Measurements from ENCODE around the gene BLOC1S5.
"Not testable (repeated sequence)": the region's sequence is repeated elsewhere in the genome, so short reads cannot be mapped to it uniquely, and the experiment has no call there.

Gene BLOC1S5

DNA sequence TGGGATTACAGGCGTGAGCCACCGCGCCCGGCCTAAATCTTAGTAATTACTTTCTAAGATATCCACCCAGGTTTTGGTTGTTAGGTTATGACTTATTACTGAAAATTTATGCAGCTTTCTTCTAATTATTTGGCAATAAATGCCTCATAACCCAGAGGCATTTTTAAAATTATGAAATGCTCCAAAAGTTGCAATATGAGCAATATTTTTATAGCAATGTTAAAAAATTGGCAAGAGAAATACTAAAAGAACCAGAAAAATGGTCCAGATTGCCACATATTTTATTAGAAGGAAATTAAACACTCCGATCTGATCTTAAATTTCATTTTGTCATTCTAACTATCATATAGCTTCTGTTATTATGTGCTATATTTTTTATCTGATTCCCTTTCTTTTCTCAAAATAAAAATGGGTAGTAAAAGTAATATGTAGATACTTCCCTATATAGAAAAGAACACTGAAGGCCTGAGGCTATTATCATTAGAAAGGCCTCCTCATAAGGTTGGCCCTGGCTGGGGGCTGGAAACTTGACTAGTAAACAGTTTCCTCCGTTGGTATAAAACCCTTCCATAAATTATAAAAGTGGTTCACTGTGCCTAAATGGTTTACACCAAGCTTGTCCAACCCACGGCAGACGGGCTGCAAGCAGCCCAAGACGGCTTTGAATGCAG, 22.1 kb downstream of the BLOC1S5 start:
- no peak for DNase-seq (ENCODE audit: low read depth)

- DNase-seq (ENCODE audit: low read depth) = not testable (repeated sequence)
Measured at GRCh38 chr6:8034107-8034506, 30.1 kb downstream of the BLOC1S5 start.

- DNase-seq (ENCODE audit: low read depth) = no peak
Measured at GRCh38 chr6:8030920-8031319, 33.3 kb downstream of the BLOC1S5 start.

DNA sequence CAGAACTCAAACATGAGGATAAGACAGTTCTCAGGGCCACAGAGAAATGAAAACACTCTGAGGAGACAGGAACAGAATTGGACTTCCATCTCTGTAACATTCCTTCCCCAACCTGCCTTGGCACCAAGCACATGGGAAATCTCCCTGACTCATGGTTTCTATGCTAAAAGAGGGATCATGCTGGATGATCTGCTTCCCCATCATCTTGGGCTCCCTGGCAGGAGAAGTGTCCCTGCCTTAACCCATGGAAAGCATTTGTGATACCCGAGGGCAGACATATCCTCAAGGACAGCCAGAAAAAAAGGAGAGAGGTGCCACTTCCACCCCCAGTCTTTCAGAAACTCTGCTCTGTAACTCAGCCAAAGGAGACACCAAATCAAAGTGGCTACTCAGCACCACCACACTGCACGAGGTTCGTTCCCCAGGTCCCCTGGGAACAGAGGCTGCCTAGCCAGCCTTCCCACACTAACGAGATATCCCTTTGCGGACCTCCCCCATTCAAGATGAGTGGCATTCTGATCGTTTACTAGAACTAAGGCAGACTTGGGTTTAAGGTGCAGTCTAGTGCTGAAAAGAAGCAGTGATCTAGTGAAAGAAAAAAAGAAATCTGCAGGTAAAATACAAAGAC, 34.8 kb downstream of the BLOC1S5 start:
- DNase-seq (ENCODE audit: low read depth) = no peak

GRCh38 chr6:8027965-8028651, 36.1 kb downstream of the BLOC1S5 start:
- DNase-seq (ENCODE audit: low read depth) = no peak

GRCh38 chr6:8026800-8027199, 37.4 kb downstream of the BLOC1S5 start:
- no peak for DNase-seq (ENCODE audit: low read depth)

DNA sequence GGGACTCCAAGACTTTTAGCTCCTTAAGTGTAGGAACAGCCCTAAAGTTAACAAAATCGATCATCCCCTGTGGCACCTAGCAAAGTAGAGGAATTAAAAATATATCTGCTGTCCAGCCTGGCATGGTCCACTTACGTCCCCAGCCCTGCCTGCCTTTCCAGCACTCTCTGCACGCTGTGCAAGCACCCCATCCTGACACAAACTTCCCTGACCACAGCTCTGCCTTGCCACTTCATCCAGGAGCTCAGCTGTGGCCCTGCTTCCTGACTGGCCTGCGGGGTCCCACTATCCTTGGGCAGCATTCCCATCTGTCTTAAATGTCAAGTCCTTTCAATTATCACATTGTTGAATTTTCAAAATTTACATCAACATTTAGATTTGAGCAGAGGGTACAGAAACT, 39.0 kb downstream of the BLOC1S5 start:
- no peak for DNase-seq (ENCODE audit: low read depth)

DNA sequence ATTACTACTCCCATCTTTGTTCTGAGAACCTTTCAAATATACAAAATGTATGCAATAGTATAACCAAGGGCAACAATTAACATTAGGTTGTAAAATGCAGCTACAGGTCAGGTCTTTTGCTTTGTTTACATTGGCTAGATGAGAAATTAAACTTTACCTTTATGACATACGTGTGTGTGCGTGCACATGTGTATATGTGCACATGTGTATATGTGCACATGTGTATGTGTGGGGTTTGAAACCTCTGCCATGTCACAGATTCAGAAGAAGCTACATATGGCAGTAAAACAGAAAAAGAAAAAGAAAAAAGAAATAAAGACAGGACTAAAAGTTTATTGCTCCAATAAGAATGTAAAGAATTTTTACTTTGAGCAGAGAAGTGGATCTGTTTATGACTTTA, 40.6 kb downstream of the BLOC1S5 start:
- DNase-seq (ENCODE audit: low read depth) = no peak

GRCh38 chr6:8020083-8020482, 44.1 kb downstream of the BLOC1S5 start:
- DNase-seq (ENCODE audit: low read depth) = no peak

- no peak for DNase-seq (ENCODE audit: low read depth)
Measured at GRCh38 chr6:8017705-8018104, 46.5 kb downstream of the BLOC1S5 start.

DNA sequence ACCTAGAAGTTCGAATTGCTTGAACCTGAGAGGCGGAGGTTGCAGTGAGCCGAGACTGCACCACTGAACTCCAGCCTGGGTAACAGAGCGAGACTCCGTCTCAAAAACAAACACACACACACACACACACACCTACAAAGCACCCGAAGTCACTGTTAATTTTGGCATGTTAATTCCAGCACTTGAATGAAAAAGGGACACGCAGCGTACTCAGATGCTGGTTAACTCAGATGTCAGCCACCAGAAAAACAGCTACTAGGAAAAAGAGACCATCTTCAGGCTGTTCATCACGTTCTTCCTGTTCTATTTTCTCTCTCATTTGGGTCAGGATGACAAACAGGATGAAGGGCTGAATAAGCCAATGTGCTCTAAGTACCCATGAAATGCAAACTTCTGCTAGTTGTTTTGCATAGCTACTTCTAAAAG, 46.9 kb downstream of the BLOC1S5 start:
- no peak for DNase-seq (ENCODE audit: low read depth)

DNA sequence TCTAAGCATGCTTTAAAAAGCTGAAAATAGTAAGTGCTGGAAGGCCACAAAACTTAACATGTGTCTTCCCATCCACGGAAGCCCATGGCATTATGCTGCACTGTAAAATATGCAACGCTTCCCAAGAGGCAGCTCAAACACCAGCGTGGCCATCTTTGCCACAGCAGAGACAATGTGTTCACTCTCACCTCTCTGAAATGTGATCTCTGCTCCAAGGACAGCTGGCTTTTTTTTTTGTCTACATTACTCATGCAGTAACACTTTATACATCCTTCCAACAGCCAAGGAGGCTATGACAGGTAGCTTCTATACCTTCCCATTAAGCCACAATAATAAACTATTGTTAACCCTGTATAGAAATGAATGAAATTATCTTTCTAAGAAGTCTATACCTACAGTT, 49.2 kb downstream of the BLOC1S5 start:
- DNase-seq (ENCODE audit: low read depth) = no peak

- DNase-seq (ENCODE audit: low read depth) = no peak
Measured at GRCh38 chr6:8013763-8014162, 50.4 kb downstream of the BLOC1S5 start.

DNA sequence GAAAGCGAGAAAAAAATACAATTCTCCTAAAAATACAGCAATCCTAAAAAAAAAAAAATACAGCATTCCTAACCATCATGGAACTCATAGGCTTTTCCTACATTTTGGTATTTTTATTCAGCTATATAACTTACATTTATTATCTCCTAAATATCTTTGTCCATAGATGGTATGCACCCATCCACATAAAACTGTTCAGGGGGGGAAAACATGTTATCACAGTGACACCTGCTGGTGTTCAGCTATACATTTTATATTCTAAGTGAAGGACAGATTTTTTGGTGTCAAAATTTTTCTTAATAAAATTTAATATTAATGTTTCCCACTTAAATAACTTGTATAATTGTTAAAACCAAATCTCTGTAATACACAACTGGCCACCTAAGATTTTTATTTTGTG, 58.0 kb downstream of the BLOC1S5 start:
- no peak for DNase-seq (ENCODE audit: low read depth)

GRCh38 chr6:8005136-8005535, 59.1 kb downstream of the BLOC1S5 start:
- no peak for DNase-seq (ENCODE audit: low read depth)

- DNase-seq (ENCODE audit: low read depth) = no peak
Measured at GRCh38 chr6:8000636-8001035, 63.6 kb downstream of the BLOC1S5 start.

GRCh38 chr6:8000188-8000596, 64.0 kb downstream of the BLOC1S5 start:
- no peak for DNase-seq (ENCODE audit: low read depth)

DNA sequence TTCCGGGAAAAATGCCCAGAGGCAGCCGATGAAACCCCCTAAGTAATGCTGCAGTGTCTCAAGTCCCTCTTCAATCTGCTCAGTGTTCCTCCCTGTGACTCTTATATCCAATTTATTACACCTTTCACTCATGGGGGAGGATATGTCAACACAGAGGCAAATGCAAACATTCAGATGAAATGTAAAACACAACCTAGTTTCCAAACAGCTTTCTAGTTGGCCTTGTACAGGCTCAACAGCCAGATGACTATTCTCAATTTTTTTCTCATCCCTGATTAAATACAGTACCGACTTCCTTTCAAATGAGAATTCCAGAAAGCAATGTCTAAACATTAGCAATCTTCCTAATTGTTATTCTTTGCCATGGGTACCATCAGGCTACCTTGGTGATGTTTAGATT, 65.0 kb downstream of the BLOC1S5 start:
- no peak for DNase-seq (ENCODE audit: low read depth)

DNA sequence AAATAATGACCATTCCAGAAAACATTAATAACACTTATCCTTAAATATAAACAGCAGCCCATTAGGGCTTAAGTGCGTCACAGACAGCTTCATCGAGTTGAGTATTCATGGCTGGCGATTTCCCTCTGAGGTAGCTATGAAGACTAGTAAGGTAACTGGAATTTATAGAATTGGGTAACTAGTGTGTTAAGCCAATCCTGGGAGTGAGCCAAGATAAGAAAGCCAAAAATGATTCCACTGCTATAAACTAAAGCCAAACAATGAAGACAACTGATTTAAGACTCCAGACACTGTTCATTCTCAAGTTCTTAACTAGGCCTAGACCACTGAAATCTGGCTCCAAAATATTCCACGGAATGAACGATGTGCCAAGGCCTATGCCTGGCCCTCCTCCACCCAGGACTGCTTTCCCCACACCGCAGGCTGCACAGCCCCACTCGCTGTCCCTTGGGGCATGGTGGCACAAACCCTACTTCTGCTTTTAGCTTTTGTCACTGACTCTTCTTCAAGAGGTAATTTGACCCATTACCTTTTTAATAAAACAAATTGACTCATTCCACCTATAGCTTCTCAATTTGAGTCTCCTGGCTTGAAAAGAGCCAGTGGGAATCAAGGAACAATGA, 66.0 kb downstream of the BLOC1S5 start:
- DNase-seq (ENCODE audit: low read depth) = no peak

GRCh38 chr6:7997286-7997685, 66.9 kb downstream of the BLOC1S5 start:
- no peak for DNase-seq (ENCODE audit: low read depth)

GRCh38 chr6:7996538-7997111, 67.6 kb downstream of the BLOC1S5 start:
- DNase-seq (ENCODE audit: low read depth) = no peak

DNA sequence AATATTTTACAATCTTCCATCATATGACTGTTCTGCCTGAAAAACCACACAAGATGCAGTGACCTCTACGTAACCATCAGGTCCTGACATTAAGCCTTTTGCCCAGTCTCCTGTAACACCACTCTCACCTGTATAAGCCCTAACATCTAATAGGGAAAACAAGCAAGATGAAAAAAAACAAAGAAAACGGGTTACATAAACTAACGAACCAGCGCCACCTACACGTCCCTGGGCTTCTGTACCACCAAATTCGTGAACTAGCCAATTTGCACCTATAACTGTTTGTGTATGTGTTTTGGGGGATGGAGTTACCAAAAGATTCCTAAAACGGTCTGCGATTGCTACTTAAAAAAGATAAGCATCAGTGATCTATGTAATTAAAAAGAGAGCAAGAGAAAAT, 70.2 kb downstream of the BLOC1S5 start:
- no peak for DNase-seq (ENCODE audit: low read depth)

- no peak for DNase-seq (ENCODE audit: low read depth)
Measured at GRCh38 chr6:7993399-7993798, 70.8 kb downstream of the BLOC1S5 start.
